GM12892 (cell line): Measurements from ENCODE around the gene DYNC1LI2.

Experiments
- POLR2AphosphoS5 ChIP-seq: IDR thresholded peaks from 2 replicates; pipeline ENCODE4 v1.6.1; 2011; ENCODE audit warnings: low read depth, low read length, control low read depth
- TAF1 ChIP-seq: IDR thresholded peaks from 2 replicates; pipeline ENCODE4 v1.6.1; 2011; ENCODE audit warnings: low read depth, mild to moderate bottlenecking, control low read depth, low read length, borderline replicate concordance

DNA sequence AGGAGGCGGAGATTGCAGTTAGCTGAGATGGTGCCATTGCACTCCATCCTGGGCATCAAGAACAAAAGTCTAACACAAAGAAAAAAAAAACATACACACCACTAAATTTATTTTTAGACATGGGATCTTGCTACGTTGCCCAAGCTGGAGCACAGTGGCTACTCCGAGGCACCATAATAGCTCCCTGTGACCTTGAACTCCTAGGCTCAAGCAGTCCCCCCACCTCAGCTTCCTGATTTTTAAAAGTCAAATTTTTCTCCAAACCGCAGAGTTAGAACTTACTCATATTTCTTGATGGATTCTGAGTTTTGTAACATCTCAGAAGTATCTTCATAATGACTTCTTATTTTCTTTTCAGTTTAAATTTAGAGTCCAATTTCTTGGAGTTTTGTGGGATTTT is 58.3 kb downstream of the DYNC1LI2 start:
- TF ChIP-seq TAF1 (no peak), POLR2AphosphoS5 (no peak)
